HUES48 (cell line): Measurements from ENCODE around the gene ARFGAP3.

Experiments used
- H3K27ac ChIP-seq: one replicate; pipeline ENCODE4 v1.7.0; 2013; ENCODE audit warnings: low read depth, low read length, inconsistent platforms
- H3K27me3 ChIP-seq: 2 replicates; pipeline ENCODE4 v1.6.1; 2013; ENCODE audit warnings: mild to moderate bottlenecking, low read length; ENCODE audit not compliant: control insufficient read depth, insufficient read depth
- H3K36me3 ChIP-seq: 2 replicates; pipeline ENCODE4 v1.6.1; 2013; ENCODE audit warnings: low read length; ENCODE audit not compliant: control insufficient read depth, insufficient read depth
- H3K4me1 ChIP-seq: 2 replicates; pipeline ENCODE4 v1.6.1; 2013; ENCODE audit warnings: mild to moderate bottlenecking, low read length; ENCODE audit not compliant: control insufficient read depth, insufficient read depth
- H3K4me3 ChIP-seq: 2 replicates; pipeline ENCODE4 v1.5.1; 2013; ENCODE audit warnings: mild to moderate bottlenecking, low read depth, low read length
- H3K9ac ChIP-seq: 2 replicates; pipeline ENCODE4 v1.6.1; 2013; ENCODE audit warnings: mild to moderate bottlenecking, low read depth, low read length, moderate library complexity
- H3K9me3 ChIP-seq: 2 replicates; pipeline ENCODE4 v1.6.1; 2013; ENCODE audit warnings: low read length; ENCODE audit not compliant: control insufficient read depth, insufficient read depth

Gene ARFGAP3

GRCh38 chr22:42874010-42874409 lies 16.9 kb upstream of the ARFGAP3 start:
- Histone ChIP-seq H3K9me3 (no peaks in the 10 kb centered on the region), H3K9ac (no peak overlapping the region), H3K4me1 (no peaks in the 10 kb centered on the region), H3K4me3 (no peak overlapping the region), H3K36me3 (peaks cover 90% of the 10 kb centered on the region), H3K27me3 (no peaks in the 10 kb centered on the region), H3K27ac (no peak overlapping the region)

DNA sequence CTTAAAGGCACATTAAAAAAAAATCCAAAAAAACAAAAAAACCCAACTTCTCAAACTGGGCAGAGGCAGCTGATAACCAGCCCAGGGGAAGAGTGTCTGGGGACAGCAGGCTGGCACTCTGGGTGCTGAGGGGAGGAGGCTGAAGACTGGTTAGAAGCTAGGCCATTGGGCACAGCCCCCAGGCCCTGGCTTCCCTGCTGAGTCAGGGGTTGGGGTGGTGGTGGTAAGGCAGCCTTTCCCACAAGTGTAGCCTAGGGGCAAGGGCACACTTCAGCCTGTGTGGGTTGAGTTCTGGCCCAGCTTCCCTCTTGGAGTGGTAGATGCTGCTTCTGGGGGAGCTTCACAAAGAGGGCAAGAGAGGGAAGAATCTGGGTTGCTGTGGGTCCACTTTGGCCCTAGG lies 16.3 kb upstream of the ARFGAP3 start:
- Histone ChIP-seq H3K27me3 (no peaks in the 10 kb centered on the region), H3K36me3 (peaks cover 84% of the 10 kb centered on the region), H3K4me1 (no peaks in the 10 kb centered on the region), H3K9ac (no peak overlapping the region), H3K9me3 (no peaks in the 10 kb centered on the region), H3K27ac (no peak overlapping the region), H3K4me3 (no peak overlapping the region)

GRCh38 chr22:42872821-42873220 lies 15.7 kb upstream of the ARFGAP3 start:
- Histone ChIP-seq H3K36me3 (peaks cover 78% of the 10 kb centered on the region), H3K27ac (no peak overlapping the region), H3K4me1 (no peaks in the 10 kb centered on the region), H3K4me3 (no peak overlapping the region), H3K9ac (no peak overlapping the region), H3K27me3 (no peaks in the 10 kb centered on the region), H3K9me3 (no peaks in the 10 kb centered on the region)

DNA sequence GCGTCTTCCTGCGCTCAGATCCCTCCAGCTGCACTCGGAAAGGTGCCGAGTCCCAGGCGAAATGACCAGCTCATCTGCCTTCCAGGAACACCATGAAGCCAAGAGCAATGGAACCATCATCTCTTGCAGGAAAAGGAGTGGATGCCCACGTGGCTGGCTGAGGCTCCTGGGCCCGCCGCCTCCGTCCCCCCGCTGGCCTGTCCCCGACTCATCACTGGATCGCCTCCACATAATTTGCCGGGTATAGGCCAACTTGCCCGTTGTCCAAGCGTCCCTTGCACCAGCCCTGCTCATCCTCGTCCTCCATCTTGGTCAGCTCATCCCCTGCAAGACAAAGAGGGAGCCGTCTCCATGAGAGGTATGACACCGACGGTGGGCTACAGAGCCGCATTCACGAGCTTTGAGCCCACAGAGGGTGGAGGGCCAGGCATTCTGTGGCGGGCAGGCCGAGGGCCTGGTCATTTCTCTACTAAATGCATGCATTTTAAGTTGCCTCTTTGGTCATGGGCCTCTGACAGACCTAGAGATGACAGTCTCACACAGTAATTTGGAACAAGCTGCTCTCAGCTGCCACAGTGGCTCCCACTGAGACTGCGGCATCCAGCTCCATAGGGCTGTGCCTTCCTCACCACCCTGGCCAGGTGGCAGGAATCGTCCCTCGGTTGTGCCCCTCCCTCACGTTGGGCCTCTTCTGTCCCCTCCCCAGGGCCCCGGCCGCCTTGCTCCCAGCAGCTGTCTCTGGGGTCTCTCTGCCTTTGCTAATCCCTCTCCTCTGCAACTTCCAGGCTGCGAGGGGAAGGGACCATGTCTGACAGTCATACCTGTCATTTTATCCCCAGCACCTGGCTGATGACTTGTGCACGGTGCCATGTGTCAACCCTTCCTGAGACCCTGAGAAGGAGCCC lies 14.3 kb upstream of the ARFGAP3 start:
- peaks cover 64% of the 10 kb centered on the region for H3K36me3 ChIP-seq
- H3K4me3 ChIP-seq, result no peak overlapping the region

GRCh38 chr22:42869888-42870480 lies 12.9 kb upstream of the ARFGAP3 start:
- H3K36me3 ChIP-seq, result peaks cover 50% of the 10 kb centered on the region
- H3K4me1 ChIP-seq, result no peaks in the 10 kb centered on the region
- no peaks in the 10 kb centered on the region for H3K9me3 ChIP-seq
- no peak overlapping the region for H3K4me3 ChIP-seq
- H3K27me3 ChIP-seq, result no peaks in the 10 kb centered on the region
- no peak overlapping the region for H3K9ac ChIP-seq
- H3K27ac ChIP-seq, result no peak overlapping the region

More for the DNA sequence above, 14.3 kb upstream of the ARFGAP3 start:
- Histone ChIP-seq H3K9me3 (no peaks in the 10 kb centered on the region), H3K4me1 (no peaks in the 10 kb centered on the region), H3K27me3 (no peaks in the 10 kb centered on the region), H3K27ac (no peak overlapping the region), H3K9ac (no peak overlapping the region)

GRCh38 chr22:42869463-42869862 lies 12.4 kb upstream of the ARFGAP3 start:
- no peak overlapping the region for H3K4me3 ChIP-seq
- peaks cover 48% of the 10 kb centered on the region for H3K36me3 ChIP-seq
- H3K27ac ChIP-seq, result no peak overlapping the region
- H3K9me3 ChIP-seq, result no peaks in the 10 kb centered on the region
- H3K9ac ChIP-seq, result no peak overlapping the region
- no peaks in the 10 kb centered on the region for H3K27me3 ChIP-seq
- H3K4me1 ChIP-seq, result no peaks in the 10 kb centered on the region

DNA sequence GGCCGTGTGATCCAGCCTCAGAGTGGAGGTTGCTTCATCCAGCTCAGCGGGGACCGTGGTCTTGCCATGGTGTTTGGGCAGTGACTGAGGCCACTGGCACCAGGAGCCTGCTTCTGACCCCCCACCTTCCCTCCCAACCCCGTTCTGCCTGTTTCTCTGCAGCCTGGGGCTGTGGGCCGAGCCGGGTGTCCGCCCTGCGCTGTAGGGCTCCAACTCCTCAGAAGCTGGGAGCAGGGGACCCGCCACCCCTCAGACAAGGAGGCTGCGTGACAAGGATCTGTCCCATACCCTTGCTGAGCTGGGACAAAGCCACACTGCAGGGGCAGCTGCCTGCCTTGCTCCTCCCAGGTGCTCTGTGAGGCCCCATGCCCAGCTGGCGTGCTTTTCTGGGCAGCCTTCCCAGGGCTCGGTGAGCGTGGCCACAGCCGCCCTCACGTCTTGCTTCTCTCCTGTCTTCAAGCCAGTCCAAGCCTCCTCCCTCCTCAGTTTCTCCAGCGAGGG lies 11.7 kb upstream of the ARFGAP3 start:
- H3K4me3 ChIP-seq, result no peak overlapping the region
- H3K27ac ChIP-seq, result no peak overlapping the region
- no peak overlapping the region for H3K9ac ChIP-seq
- no peaks in the 10 kb centered on the region for H3K27me3 ChIP-seq
- H3K9me3 ChIP-seq, result no peaks in the 10 kb centered on the region
- H3K4me1 ChIP-seq, result no peaks in the 10 kb centered on the region
- H3K36me3 ChIP-seq, result peaks cover 42% of the 10 kb centered on the region

DNA sequence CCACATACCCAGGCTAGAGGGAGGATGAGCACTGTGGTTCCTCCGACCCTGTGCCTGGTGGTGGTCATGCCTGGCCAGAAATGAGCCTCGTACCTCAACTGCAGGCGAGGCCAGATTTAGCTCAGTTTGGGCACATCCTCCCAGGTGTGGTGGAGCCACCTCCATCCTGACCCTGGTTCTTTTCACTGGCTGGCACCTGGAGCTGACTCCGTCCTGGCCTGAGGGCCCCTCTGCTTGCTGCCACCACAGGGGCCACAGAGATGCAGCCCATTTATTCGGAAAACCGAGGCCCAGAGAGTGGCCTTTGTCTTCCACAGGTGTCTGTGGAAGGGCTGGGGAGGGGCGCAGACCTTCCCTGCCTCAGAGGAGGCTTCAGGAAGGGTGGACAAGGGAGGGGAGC lies 9.0 kb upstream of the ARFGAP3 start:
- H3K4me1 ChIP-seq, result no peaks in the 10 kb centered on the region

GRCh38 chr22:42865536-42865935 lies 8.5 kb upstream of the ARFGAP3 start:
- H3K4me1 ChIP-seq, result no peaks in the 10 kb centered on the region
- H3K27ac ChIP-seq, result no peak overlapping the region
- no peak overlapping the region for H3K4me3 ChIP-seq

More for the DNA sequence above, 9.0 kb upstream of the ARFGAP3 start:
- no peak overlapping the region for H3K4me3 ChIP-seq
- no peaks in the 10 kb centered on the region for H3K27me3 ChIP-seq
- no peaks in the 10 kb centered on the region for H3K9me3 ChIP-seq
- H3K27ac ChIP-seq, result no peak overlapping the region
- peaks cover 16% of the 10 kb centered on the region for H3K36me3 ChIP-seq
- H3K9ac ChIP-seq, result no peak overlapping the region

GRCh38 chr22:42863349-42863961 lies 6.4 kb upstream of the ARFGAP3 start:
- Histone ChIP-seq H3K4me1 (no peaks in the 10 kb centered on the region), H3K9me3 (no peaks in the 10 kb centered on the region), H3K4me3 (no peak overlapping the region), H3K9ac (no peak overlapping the region), H3K36me3 (no peaks in the 10 kb centered on the region), H3K27me3 (peaks cover 6% of the 10 kb centered on the region; the same call in 1 of the 2 replicates), H3K27ac (no peak overlapping the region)

More at GRCh38 chr22:42865536-42865935, 8.5 kb upstream of the ARFGAP3 start:
- Histone ChIP-seq H3K9me3 (no peaks in the 10 kb centered on the region), H3K9ac (no peak overlapping the region), H3K27me3 (no peaks in the 10 kb centered on the region), H3K36me3 (peaks cover 11% of the 10 kb centered on the region)
